ENCODE measurements around the gene SERPINI2.
"Not testable (repeated sequence)": the region's sequence is repeated elsewhere in the genome, so short reads cannot be mapped to it uniquely, and the experiment has no call there.

SERPINI2 gene

DNA sequence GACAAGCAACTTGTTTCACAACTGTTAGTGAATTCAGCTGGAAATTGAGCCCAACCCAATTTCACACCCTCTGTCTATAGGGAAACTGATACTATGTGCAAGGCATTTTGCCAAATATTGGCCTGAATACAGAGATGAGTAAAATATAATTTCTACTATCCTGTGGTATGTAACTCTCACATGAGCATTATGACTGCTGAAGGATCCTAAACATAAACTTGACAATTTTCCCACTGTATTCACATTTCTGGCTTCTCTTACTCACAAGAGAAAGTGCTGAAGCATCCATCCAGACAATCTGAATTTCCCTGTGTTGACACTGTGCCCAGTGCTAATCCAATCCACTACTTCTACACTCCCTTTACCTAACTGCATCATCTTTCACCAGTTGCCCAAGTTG is 28.4 kb downstream of the SERPINI2 start:
- no peak for DNase-seq

GRCh38 chr3:167441256-167441655 is 32.6 kb downstream of the SERPINI2 start:
- no peak for DNase-seq

GRCh38 chr3:167437428-167438139 is 36.3 kb downstream of the SERPINI2 start:
- no peak for DNase-seq

GRCh38 chr3:167426962-167427361 is 46.9 kb downstream of the SERPINI2 start:
- DNase-seq = not testable (repeated sequence)

GRCh38 chr3:167422396-167422795 is 51.4 kb downstream of the SERPINI2 start:
- not testable (repeated sequence) for DNase-seq

- no peak for DNase-seq
These were observed 64.2 kb downstream of the SERPINI2 start for GRCh38 chr3:167409611-167410010.

DNA sequence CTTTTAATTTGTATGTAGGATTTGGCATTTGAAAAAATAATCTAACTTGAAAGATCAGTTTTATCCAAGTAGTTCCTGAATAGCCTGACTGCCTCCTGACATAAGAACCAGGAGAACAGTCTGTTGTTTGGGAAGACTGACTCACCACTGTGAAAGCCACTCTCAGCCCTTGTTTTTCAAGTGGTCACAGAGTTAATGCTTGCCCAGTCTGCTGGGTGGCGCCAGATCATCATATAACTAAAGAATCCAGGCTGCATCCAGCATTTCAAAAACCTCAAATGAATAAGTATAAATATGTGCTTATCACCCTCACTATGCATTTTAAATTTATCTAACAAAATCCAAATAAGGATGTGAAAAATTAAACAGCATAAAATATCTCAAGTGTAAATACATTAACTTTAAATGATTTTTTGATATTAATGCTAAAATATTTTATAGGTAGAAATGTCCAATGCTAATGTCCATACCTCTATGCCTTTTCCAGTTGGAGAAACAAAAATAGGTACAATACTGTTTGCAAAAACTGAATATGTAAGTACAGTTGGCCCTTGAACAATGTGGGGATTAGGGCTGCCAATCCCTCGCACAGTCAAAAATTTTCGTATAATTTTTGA is 66.9 kb downstream of the SERPINI2 start:
- no peak for DNase-seq

DNA sequence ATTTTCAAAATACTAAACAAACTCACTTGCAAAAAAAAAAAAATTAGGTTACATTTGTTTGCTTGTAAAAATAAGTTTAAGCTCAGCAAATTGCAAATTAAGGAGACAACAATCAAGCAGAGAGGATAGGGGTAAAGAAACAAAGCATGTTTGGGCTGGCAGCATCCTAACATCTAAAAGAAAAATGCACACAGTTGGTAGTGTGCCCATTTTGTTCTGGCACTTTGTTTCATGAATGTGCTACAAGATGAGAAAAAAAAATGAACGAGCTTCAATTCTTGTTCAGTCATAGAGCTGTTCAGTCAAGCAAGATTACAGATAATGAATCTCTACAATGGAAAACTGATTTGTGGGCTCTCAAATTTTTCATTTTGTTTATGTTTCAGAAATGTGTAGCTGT is 76.0 kb downstream of the SERPINI2 start:
- no peak for DNase-seq

DNA sequence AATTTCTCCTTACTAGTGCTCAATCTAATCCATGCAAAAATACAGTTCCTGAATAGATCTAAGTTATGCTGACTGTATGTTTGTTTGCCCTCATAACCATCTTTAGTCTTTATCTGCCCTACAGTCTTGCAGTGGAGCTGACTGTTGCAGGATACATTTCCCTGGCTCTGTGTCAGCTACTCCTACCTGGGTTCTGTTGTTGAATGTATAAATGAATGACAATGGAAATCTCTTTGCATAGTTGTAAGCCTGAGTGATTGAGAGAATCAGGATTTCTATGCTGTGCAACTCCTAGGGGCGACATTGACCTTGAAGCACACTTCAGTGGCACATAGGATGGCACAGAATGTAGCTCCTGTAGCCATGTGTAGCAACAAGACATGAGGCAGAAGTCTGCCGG is 77.8 kb downstream of the SERPINI2 start:
- DNase-seq = no peak

DNA sequence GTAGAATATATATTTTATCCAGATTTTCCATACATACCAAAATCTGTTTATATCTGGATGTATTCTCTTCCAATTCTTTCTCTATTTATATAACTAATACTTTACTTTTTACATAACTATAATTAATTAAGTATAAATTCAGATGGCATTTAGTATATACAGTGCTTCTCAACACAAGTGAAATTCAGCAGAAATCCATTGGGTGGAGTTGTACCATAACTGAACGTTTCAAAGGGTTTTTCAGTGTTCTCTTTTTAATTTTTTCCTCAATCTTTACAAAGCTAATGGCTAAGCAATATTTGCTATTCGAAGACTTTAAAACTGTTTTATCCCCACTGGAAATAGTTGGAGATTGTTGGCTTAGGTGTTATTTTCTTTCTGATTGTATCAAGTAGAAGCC is 79.8 kb downstream of the SERPINI2 start:
- no peak for DNase-seq

Measured in amniotic stem cell (primary cell).